GM11168 (cell line): ENCODE measurements around the gene CELSR1.

Source experiments
- in situ Hi-C: fragments of 300-500 bp; cut with MboI; formaldehyde crosslinking; loops from one replicate; pipeline ENCODE4 v1.12.0; 2022; ENCODE audit warnings: low sequenced_read_pairs; ENCODE audit not compliant: unreplicated experiment

Gene CELSR1

GRCh38 chr22:46371623-46372226 is 165.7 kb downstream of the CELSR1 start:
- in situ Hi-C loops = no loop called here

GRCh38 chr22:46370584-46371291 is 166.7 kb downstream of the CELSR1 start:
- in situ Hi-C loops = no loop called here

- in situ Hi-C loops = loop anchor here (5.0 kb wide), 1 partner anchor 162 kb away; no protein-coding TSS in a partner anchor
Measured at GRCh38 chr22:46369716-46370583, 167.5 kb downstream of the CELSR1 start.

- in situ Hi-C loops = loop anchor here (5.0 kb wide), 1 partner anchor 163 kb away; no protein-coding TSS in a partner anchor
Measured at GRCh38 chr22:46368871-46369715, 168.3 kb downstream of the CELSR1 start.

GRCh38 chr22:46368422-46368821 is 169.0 kb downstream of the CELSR1 start:
- in situ Hi-C loops = loop anchor here (5.0 kb wide), 1 partner anchor 164 kb away; no protein-coding TSS in a partner anchor

DNA sequence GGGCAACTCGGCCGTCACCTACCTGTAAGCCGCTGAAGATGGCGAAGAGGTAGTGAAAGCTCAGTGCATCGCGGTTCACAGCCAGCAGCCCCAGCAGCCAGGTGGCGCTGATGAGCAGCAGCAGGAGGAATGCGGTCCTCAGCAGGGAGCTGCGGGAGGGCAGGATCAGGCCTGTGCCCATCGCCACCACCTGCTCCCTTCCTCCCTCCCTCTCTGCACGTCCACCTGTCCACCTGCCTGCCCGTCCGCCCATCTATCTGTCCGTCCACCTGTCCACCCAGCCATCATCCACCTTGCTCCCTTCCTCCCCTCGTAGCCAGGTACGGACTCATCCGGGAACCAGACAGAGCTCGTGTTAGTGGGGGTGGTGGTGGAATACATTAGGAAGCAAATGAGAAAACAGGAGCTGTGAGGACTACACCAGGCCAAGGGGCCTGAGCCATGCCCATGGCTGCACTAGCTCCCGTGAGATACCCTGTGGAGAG is 169.7 kb downstream of the CELSR1 start:
- in situ Hi-C loops = loop anchor here (5.0 kb wide), 1 partner anchor 165 kb away; no protein-coding TSS in a partner anchor

DNA sequence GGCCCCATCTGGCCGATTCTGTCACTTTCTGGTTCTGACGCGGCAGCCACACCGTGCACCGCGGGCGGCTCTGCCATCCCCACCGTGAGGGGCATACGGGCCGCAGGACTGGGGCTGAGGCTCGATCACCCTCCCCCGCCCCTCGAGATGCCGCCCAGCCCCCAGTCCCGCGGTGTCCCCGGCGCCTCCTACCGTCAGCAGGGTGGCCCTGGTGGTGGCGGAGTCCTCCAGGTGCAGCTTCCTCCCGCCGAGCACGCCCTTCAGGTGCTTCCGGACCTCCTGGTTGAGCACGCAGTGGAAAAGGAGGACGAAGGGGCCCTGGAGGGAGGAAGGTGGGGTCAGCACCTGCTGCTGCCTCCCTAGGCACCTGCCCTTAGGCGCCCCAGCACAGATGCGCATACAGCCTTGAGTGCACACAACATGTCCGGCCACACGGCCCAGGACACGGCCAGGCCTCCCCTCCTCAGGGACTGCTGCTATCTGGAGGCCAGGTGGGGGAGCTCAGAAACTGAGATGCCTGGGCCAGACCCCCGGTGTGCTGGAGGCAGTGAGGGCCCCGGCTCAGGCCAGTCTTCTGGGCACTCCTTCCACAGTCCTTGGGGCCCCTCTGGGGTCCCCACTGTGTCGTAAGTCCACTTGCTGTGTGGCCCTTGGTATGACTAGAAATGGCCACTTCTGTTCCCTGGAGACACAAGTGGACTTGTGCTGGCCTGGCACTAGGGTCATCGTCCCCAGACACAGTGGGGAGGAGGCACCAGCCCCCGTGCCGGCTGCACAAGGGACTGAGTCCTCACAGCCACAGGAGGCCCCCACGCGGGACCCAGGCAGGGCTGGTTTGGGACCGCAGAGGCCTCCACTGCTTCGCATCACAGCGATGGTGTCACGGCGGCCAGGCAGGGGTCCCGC is 170.4 kb downstream of the CELSR1 start:
- in situ Hi-C loops = loop anchor here (5.0 kb wide), 1 partner anchor 165 kb away; no protein-coding TSS in a partner anchor

DNA sequence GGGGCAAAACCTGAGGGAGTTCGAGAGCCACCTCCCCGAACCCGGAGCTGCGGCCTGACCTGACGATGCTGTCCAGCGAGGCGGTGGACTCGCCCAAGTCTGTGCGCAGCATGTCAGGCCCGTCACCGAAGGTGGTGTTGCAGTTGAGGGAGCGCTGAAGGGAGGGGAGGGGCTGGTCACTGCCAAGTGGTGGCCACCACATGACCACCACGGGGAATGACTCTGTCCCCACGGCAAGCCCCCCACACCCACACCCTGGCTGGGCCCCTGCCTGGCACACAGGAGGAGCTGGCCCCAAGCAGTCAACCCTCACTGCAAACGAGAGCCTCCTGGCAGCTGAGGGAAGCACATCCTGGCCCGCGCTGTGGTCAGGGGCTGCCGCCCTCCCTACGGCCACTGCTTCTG is 171.1 kb downstream of the CELSR1 start:
- in situ Hi-C loops = loop anchor here (5.0 kb wide), 1 partner anchor 166 kb away; no protein-coding TSS in a partner anchor

- in situ Hi-C loops = loop anchor here (5.0 kb wide), 1 partner anchor 167 kb away; no protein-coding TSS in a partner anchor
Measured at GRCh38 chr22:46365166-46365624, 172.2 kb downstream of the CELSR1 start.

GRCh38 chr22:46364341-46365165 is 172.9 kb downstream of the CELSR1 start:
- in situ Hi-C loops = loop anchor here (5.0 kb wide), 1 partner anchor 168 kb away; no protein-coding TSS in a partner anchor

DNA sequence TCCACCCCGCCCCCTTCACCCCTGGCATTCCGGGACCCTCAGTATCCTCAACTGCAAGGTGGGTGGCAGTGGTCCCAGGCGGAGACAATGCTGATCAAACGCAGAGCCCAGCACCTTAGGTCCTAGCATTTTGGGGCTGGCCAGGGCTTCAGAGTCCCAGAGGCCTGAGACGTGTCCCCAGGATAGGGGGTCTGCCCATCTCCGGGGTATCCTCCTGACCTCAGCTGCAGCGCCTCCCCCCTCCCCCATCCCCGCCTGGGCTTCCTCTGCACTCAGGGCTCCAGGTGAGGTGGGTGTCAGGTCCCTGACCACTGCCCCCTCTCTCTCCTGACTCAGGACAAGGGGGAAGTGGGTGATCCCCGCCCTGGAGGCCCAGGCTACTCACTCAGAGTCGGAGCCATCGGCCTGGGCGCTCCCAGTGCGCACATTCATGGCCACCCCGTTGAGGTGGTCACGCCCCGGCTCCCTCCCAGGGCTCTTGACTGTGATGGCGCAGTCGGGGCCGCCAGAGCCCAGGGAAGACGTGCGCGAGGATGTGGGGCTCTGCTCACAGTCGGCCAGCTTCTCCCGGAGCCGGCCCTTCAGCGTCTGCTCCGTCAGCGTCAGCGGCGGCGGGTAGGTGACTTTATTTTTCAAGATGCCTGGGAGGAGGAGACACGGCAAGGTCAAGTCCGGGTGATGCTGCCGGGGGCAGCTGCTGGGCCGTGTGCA is 173.7 kb downstream of the CELSR1 start:
- in situ Hi-C loops = no loop called here

- in situ Hi-C loops = no loop called here
Measured at GRCh38 chr22:46362934-46363515, 174.4 kb downstream of the CELSR1 start.

DNA sequence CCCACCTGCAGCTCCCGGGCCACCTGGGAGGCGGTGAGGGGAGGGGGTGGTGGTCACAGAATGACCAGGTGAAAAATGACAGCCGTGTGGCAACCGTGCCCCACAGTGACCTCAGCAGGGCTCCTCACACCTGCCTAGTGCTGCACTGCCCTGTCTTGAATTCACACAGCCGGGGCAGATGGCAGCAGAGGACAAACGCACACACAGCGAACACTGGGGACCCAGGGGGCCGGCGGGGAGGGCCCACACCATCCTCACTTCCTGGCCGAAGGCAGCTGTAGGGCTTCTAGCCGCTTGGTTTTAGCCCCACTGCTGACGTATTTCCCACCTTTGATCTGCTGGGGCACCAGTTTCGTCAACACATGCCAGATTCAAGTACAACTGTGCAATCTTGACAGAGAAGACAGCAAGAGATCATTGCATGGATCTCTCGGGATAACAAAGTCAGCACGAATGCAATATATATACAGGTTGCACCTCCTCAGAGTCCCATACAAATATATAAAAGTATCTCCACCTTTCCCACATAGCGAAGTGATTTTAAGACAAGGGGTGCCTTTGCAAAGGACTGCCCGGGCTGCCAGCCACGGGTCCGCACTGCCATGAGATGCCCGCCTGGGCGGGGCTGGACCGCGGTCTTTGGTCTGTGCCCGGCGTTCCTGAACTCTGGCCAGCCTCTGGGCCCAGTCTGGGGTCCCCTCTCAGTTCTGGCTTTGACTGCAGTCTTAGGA is 175.1 kb downstream of the CELSR1 start:
- in situ Hi-C loops = no loop called here

DNA sequence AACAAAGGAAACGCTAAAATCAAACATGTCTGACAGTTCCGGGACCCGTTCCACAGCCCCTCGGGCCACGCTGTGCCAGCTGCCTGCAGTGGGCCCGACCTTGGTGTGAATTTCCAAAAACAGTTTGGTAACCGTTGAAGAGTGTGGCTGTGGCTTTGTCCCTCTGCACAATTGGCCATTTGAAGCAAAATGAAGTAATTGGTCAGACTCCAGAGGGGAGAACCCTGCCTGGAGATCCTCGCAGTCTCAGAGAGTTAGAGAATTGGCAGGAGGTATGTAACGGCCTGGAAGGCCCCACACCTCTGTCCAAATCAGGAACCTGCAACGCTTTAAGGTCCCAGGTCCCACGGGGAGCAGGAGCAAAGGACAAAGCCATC is 175.6 kb downstream of the CELSR1 start:
- in situ Hi-C loops = no loop called here

- in situ Hi-C loops = no loop called here
Measured at GRCh38 chr22:46360891-46361290, 176.5 kb downstream of the CELSR1 start.

DNA sequence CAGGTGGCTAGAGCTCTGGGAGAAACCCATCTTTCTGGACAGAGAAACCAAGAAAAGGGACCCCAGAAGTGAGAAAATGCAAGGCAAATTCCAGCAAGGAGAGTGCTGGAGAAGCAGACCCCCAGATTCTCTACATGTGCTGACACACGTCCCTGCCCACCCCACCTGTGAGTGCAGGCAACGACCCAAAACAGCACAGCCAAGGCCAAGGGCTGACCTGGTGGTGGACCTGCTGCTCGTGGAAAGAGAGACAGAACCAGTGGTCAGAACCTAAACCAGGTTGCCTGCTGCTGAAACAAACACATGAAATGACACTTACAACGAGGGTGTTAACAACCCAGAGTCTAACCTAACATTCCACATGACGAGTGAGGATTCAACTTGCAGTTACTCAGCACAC is 177.3 kb downstream of the CELSR1 start:
- in situ Hi-C loops = no loop called here
